ENCODE measurements around the gene IL17REL.
A peak's percentile ranks its signal among the peaks of the same experiment; 100 is the strongest.

IL17REL gene

GRCh38 chr22:49967706-49968208 lies 44.8 kb downstream of the IL17REL start:
- DNase-seq (ENCODE audit: low read depth, low spot score): no peak

GRCh38 chr22:49966774-49967705 lies 45.5 kb downstream of the IL17REL start:
- DNase-seq (ENCODE audit: low read depth, low spot score): no peak

- DNase-seq (ENCODE audit: low read depth, low spot score): no peak
Observed at GRCh38 chr22:49966041-49966773, 46.4 kb downstream of the IL17REL start.

- DNase-seq (ENCODE audit: low read depth, low spot score): no peak
Observed at GRCh38 chr22:49965091-49966040, 47.2 kb downstream of the IL17REL start.

- no peak for DNase-seq (ENCODE audit: low read depth, low spot score)
Observed at GRCh38 chr22:49964136-49965090, 48.2 kb downstream of the IL17REL start.

- no peak for DNase-seq (ENCODE audit: low read depth, low spot score)
Observed at GRCh38 chr22:49963647-49964026, 48.9 kb downstream of the IL17REL start.

GRCh38 chr22:49962751-49963646 lies 49.6 kb downstream of the IL17REL start:
- no peak for DNase-seq (ENCODE audit: low read depth, low spot score)

- peak; percentile 74 for DNase-seq (ENCODE audit: low read depth, low spot score)
Observed at GRCh38 chr22:49962012-49962750, 50.4 kb downstream of the IL17REL start.

- no peak for DNase-seq (ENCODE audit: low read depth, low spot score)
Observed at GRCh38 chr22:49961601-49962011, 51.0 kb downstream of the IL17REL start.

- no peak for DNase-seq (ENCODE audit: low read depth, low spot score)
Observed at GRCh38 chr22:49961005-49961600, 51.5 kb downstream of the IL17REL start.

GRCh38 chr22:49960159-49961004 lies 52.2 kb downstream of the IL17REL start, which contains the start of gene PIM3:
Gene PIM3, plus strand, starts transcription at chr22:49960772. Its CDS starts 176 bp downstream, at chr22:49960948.
- peak; percentile 86 for DNase-seq (ENCODE audit: low read depth, low spot score)

GRCh38 chr22:49959782-49960158 lies 52.8 kb downstream of the IL17REL start:
- no peak for DNase-seq (ENCODE audit: low read depth, low spot score)

GRCh38 chr22:49958931-49959781 lies 53.4 kb downstream of the IL17REL start:
- DNase-seq (ENCODE audit: low read depth, low spot score): no peak

- DNase-seq (ENCODE audit: low read depth, low spot score): no peak
Observed at GRCh38 chr22:49958366-49958921, 54.1 kb downstream of the IL17REL start.

GRCh38 chr22:49957826-49958365 lies 54.7 kb downstream of the IL17REL start:
- no peak for DNase-seq (ENCODE audit: low read depth, low spot score)
